Measurements from ENCODE around the gene YPEL4.

GRCh38 chr11:57668434-57668782, 18.7 kb upstream of the YPEL4 start:
- no peak for TF ChIP-seq YY1 (IDR thresholded peaks at IDR 0.05; ENCODE audit: insufficient read depth, insufficient read length)
- no peak for TF ChIP-seq SUZ12 (IDR thresholded peaks at IDR 0.05; ENCODE audit: extremely low read depth, insufficient read depth, insufficient read length)
- TF ChIP-seq ZNF274 (IDR thresholded peaks at IDR 0.05; ENCODE audit: low read depth, low read length), result no peak
